ENCODE results near the gene ARHGAP42.
A peak's percentile ranks its signal among the peaks of the same experiment; 100 is the strongest.

DNA sequence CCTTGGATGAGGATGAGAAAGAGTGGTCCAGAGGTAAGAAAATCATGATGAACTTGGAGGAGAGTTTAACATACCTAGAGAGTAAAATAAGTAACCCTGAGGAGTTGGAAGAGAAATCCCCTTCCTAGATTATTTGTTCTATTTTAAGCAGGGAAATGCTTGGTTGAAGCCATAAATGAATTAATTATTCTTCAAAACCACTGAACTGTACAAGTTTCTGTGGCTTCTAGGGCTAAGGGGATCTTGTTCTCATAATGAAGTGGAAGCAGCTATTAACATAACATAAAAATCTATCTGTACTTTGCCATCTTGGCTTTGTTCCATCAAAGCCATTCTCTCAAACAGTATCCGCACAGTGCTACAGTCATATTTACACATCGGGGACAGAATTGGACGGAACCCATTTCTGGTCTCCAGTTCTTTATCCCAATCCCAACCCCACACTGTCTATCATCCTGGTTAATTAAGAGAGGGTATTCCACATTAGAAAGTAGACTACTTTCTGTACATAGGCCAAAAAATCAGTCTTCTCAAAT, 14.5 kb upstream of the ARHGAP42 start:
- TF ChIP-seq, protein P1, sequence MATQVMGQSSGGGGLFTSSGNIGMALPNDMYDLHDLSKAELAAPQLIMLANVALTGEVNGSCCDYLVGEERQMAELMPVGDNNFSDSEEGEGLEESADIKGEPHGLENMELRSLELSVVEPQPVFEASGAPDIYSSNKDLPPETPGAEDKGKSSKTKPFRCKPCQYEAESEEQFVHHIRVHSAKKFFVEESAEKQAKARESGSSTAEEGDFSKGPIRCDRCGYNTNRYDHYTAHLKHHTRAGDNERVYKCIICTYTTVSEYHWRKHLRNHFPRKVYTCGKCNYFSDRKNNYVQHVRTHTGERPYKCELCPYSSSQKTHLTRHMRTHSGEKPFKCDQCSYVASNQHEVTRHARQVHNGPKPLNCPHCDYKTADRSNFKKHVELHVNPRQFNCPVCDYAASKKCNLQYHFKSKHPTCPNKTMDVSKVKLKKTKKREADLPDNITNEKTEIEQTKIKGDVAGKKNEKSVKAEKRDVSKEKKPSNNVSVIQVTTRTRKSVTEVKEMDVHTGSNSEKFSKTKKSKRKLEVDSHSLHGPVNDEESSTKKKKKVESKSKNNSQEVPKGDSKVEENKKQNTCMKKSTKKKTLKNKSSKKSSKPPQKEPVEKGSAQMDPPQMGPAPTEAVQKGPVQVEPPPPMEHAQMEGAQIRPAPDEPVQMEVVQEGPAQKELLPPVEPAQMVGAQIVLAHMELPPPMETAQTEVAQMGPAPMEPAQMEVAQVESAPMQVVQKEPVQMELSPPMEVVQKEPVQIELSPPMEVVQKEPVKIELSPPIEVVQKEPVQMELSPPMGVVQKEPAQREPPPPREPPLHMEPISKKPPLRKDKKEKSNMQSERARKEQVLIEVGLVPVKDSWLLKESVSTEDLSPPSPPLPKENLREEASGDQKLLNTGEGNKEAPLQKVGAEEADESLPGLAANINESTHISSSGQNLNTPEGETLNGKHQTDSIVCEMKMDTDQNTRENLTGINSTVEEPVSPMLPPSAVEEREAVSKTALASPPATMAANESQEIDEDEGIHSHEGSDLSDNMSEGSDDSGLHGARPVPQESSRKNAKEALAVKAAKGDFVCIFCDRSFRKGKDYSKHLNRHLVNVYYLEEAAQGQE (IDR thresholded peaks at IDR 0.05): no peak
- TF ChIP-seq, protein P2, sequence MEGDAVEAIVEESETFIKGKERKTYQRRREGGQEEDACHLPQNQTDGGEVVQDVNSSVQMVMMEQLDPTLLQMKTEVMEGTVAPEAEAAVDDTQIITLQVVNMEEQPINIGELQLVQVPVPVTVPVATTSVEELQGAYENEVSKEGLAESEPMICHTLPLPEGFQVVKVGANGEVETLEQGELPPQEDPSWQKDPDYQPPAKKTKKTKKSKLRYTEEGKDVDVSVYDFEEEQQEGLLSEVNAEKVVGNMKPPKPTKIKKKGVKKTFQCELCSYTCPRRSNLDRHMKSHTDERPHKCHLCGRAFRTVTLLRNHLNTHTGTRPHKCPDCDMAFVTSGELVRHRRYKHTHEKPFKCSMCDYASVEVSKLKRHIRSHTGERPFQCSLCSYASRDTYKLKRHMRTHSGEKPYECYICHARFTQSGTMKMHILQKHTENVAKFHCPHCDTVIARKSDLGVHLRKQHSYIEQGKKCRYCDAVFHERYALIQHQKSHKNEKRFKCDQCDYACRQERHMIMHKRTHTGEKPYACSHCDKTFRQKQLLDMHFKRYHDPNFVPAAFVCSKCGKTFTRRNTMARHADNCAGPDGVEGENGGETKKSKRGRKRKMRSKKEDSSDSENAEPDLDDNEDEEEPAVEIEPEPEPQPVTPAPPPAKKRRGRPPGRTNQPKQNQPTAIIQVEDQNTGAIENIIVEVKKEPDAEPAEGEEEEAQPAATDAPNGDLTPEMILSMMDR (IDR thresholded peaks at IDR 0.05; ENCODE audit: low read depth, low read length, missing input control): no peak
- TF ChIP-seq ZBTB33 (IDR thresholded peaks at IDR 0.05): no peak
- TF ChIP-seq FOXA2 (IDR thresholded peaks at IDR 0.05): no peak
- peak in 1 of 2 donors; percentile 41 for TF ChIP-seq HNF4A (conservative IDR thresholded peaks at IDR 0.05)
- TF ChIP-seq, protein P3, sequence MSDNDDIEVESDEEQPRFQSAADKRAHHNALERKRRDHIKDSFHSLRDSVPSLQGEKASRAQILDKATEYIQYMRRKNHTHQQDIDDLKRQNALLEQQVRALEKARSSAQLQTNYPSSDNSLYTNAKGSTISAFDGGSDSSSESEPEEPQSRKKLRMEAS (IDR thresholded peaks at IDR 0.05): no peak
- TF ChIP-seq FOXA1 (IDR thresholded peaks at IDR 0.05): no peak
- TF ChIP-seq ATF3 (IDR thresholded peaks at IDR 0.05): no peak
- no peak for TF ChIP-seq JUND (IDR thresholded peaks at IDR 0.05)
- TF ChIP-seq TAF1 (conservative IDR thresholded peaks at IDR 0.05): no peak
- TF ChIP-seq YY1 (IDR thresholded peaks at IDR 0.05): no peak
- no peak for TF ChIP-seq GABPA (IDR thresholded peaks at IDR 0.05 in 1 of 2, conservative IDR thresholded peaks at IDR 0.05 in 1 of 2)
- no peak for TF ChIP-seq RXRA (IDR thresholded peaks at IDR 0.05)

Measured in liver (tissue), 3 donors.